GM21381 (cell line): Measurements from ENCODE around the gene OIT3.

Experiments
- ATAC-seq: cut with Tn5 transposase; IDR thresholded peaks from one replicate; pipeline ENCODE4 v1.9.1; 2021; ENCODE audit warnings: mild to moderate bottlenecking, moderate library complexity; ENCODE audit not compliant: unreplicated experiment

OIT3 gene

DNA sequence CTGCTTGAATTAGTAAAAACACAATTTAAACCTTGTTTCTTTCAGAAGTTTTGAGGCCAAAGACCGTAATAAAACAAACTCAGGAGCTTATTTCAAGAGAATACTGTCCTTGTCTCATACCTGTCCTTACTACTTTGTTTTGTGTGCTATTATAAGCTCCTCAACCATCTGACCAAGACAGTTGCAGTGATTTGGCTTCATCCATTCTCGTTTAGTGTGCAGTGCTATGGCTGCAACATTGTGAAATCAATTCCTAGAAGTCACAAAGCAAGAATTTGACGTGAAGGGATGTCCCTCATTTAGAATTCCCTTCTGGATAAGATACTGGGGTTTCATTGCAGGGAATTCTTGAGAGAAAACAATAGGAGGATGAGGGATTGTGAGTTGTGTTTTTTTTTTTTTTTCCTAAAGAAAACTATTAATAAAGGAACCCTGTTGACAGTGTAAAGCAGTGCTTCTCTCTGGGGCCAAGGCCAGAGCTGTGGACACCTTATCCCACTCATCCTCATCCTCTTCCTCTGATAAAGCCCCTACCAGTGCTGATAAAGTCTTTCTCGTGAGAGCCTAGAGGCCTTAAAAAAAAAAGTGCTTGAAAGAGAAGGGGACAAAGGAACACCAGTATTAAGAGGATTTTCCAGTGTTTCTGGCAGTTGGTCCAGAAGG lies at the start of gene OIT3:
Gene OIT3, plus strand, starts transcription at position 604 of the 663 bp plus-strand sequence. CDS start 60 bp downstream, outside the sequence.
- ATAC-seq, result no peak

- no peak for ATAC-seq
These were observed 47.3 kb upstream of the OIT3 start for GRCh38 chr10:72846238-72846637.

DNA sequence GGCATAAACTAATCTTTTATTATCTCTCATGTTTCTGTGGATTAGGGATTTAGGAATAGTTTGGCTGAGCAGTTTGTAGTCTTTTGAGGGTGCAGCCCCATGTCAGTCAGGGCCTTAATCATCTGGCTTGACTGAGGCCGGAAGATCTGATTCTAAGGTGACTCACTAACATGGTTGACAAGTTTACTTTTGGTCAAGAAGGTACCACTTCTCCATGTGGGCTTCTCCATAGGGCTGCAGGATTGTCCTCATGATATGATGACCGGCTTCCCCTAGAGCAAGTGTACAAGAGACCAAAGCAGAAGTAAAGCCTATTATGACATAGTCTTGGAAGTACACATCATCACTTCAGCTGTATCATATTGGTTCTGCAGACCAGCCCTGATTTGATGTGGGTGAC lies 45.9 kb upstream of the OIT3 start:
- no peak for ATAC-seq

DNA sequence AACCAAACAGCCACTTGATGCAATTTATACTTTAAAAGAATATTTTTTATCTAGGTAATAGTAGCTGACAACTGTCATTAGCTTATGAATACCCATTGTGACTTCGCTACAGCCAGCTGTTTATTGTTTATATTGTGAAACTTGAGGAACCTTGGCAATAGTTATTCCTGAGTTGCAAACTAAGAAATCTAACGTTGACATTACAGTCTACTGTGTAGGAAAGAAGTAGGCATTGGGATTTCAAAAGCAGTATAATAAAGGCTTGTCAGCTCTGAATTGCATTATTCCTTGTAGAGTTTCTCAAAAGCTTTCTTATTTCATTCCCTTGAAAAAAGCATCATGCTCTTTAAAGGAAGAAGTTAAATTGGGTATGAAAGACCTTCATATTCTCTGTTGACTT lies 42.7 kb upstream of the OIT3 start:
- ATAC-seq, result no peak

DNA sequence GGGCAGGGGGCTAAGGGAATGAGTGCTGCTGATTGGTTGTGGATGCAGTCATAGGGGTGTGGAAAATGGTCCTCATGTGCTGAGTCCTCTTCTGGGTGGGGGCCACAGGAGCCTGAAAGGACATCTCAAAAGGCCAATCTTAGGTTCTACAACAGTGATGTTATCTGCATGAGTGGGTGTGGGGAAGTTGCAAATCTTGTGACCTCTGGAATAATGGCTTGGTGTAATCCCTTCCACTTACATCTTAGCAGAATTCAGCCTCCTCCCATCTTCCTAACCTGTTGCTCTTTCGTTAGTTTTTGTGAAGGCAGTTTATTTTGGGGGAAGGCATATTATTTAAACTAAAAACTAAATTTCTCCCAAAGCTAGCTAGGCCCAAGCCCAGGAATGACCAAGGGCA lies 42.0 kb upstream of the OIT3 start:
- no peak for ATAC-seq

DNA sequence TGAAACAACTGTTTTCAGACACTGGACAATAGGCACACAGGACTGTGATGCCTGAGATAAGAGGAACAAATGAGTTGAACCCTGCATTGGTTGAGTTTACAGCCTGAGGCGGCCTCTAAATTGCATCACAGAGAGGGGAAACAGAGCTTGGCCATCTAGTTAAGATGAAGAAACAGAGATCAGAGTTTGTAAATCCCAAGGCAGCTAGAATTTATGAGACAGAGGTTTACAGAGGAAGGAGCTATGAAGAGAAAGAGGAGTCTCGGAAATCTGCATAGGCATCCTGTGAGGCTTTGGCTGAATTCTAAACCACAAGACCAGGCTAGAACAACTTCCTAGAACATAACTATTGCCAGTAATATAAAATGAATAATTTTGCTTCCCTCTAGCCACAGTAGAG lies 41.0 kb upstream of the OIT3 start:
- no peak for ATAC-seq

DNA sequence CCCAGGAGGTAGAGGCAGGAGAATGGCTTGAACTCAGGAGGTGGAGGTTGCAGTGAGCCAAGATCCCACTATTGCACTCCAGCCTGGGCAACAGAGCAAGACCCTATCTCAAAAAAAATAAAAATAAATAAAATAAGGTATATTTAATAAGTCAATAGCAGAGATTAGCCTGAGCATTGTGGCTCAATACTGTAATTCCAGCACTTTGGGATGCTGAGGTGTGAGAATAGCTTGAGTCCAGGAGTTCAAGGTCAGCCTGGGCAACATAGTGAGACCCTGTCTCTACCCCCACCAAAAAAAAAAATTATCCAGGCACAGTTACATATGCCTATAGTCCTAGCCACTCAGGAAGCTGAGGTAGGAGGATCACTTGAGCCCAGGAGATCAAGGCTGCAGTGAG lies 38.4 kb upstream of the OIT3 start:
- ATAC-seq, result no peak

GRCh38 chr10:72855790-72856189 lies 37.7 kb upstream of the OIT3 start:
- ATAC-seq, result no peak

GRCh38 chr10:72858067-72858466 lies 35.5 kb upstream of the OIT3 start:
- no peak for ATAC-seq

GRCh38 chr10:72862957-72863356 lies 30.6 kb upstream of the OIT3 start:
- no peak for ATAC-seq

- no peak for ATAC-seq
These were observed 18.1 kb upstream of the OIT3 start for GRCh38 chr10:72875250-72876055.

GRCh38 chr10:72879245-72879644 lies 14.3 kb upstream of the OIT3 start:
- ATAC-seq, result no peak

GRCh38 chr10:72881291-72881690 lies 12.2 kb upstream of the OIT3 start:
- no peak for ATAC-seq

GRCh38 chr10:72883861-72884260 lies 9.7 kb upstream of the OIT3 start:
- no peak for ATAC-seq

DNA sequence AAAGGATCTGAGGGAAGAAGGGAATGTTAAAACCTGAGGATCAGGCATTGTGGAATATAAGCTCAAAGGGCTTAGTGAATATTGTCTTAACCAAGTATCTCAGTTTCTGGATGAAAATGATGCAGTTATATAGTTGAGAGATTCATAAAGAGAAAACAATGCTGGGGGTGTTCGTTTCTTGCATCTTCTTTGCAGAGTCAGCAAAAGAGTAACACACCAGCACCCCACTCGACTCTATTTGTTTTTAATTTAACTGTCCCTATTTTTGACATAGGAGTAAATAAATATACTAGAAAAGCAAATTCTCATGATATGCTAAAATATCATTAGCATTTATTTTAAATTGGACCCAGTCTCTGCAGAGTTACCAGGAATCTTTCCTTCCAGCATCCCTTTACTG lies 7.6 kb upstream of the OIT3 start:
- ATAC-seq, result no peak

DNA sequence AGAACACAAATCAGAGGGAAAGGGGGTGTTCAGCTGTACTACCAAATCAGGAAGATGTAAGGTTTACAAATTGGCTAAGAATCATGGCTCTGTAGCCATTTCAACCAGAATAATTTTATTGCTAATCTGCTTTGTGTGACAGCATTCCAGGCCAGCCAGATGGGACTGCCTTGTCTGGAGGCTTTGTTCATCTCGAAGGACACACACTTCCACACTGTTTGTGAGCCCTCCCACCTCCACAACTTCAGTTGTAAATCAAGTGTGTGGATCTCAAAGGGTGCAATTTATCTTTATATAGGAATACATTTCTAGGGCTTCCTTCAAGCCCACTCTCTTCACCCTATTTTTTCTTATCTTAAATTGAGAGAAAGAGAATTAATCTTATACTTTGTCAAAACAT lies 6.9 kb upstream of the OIT3 start:
- ATAC-seq, result no peak

- ATAC-seq, result no peak
These were observed 6.5 kb upstream of the OIT3 start for GRCh38 chr10:72887043-72887442.

- no peak for ATAC-seq
These were observed 5.3 kb upstream of the OIT3 start for GRCh38 chr10:72888151-72888638.

- no peak for ATAC-seq
These were observed 4.1 kb upstream of the OIT3 start for GRCh38 chr10:72889391-72889831.

DNA sequence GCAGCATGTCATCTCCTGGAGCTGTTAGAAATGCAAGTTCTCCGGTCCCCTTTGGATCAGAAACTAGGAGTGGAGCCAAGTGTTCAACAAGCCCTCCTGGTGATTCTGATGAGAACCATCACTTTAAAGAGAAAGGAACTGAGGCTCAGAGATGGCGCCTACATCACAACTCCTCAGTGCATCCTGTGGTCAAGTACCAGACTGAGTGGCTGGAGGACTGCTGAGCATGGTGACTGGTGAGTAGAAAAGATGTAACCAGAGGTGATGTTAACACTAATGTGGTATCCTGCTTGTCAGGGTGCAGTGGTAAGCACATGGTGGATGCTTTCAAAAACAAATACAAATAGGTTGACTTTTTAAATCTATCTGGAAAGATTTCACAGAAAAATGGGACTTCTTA lies 3.5 kb upstream of the OIT3 start:
- ATAC-seq, result no peak

GRCh38 chr10:72895236-72895850 lies 1.8 kb downstream of the OIT3 start:
- no peak for ATAC-seq

- ATAC-seq, result no peak
These were observed 5.1 kb downstream of the OIT3 start for GRCh38 chr10:72898616-72899015.
